SK-N-MC (cell line): ENCODE results near the gene SH3PXD2A.
A peak's percentile ranks its signal among the peaks of the same experiment; 100 is the strongest.

Experiments
- DNase-seq: peaks from one replicate; pipeline ENCODE4 v3.0.0-alpha.2; 2011; ENCODE audit warnings: low read depth, low spot score
- H3K27ac ChIP-seq: fragments of 200-600 bp; sonication (generic); 2 replicates; pipeline ENCODE4 v1.5.1; 2016; ENCODE audit warnings: mixed run types
- H3K36me3 ChIP-seq: fragments of 200-600 bp; sonication (generic); 2 replicates; pipeline ENCODE4 v1.6.1; 2017; ENCODE audit warnings: antibody characterized with exemption, low read length, mixed read lengths; ENCODE audit not compliant: insufficient read depth
- H3K4me3 ChIP-seq: fragments of 200-600 bp; sonication (generic); 2 replicates; pipeline ENCODE4 v1.5.1; 2016
- H3K9ac ChIP-seq: fragments of 200-600 bp; sonication (generic); 2 replicates; pipeline ENCODE4 v1.8.0; 2017; ENCODE audit warnings: mixed run types, mixed read lengths; ENCODE audit not compliant: insufficient read length
- H3K9me3 ChIP-seq: fragments of 200-600 bp; sonication (generic); 2 replicates; pipeline ENCODE4 v1.6.1; 2017; ENCODE audit warnings: low read depth, mild to moderate bottlenecking, antibody characterized with exemption, low read length, moderate library complexity, mixed read lengths
- EZH2 ChIP-seq: fragments of 200-600 bp; sonication (generic); IDR thresholded peaks from one replicate; pipeline ENCODE4 v1.6.1; 2017; ENCODE audit warnings: antibody characterized with exemption
- FOXP2 ChIP-seq: optimal IDR thresholded peaks from 2 replicates; pipeline ENCODE3; 2011; ENCODE audit warnings: mild to moderate bottlenecking, moderate library complexity; ENCODE audit not compliant: insufficient read depth; ENCODE audit errors: extremely low read length, control extremely low read depth
- POLR2AphosphoS5 ChIP-seq: IDR thresholded peaks from 2 replicates; pipeline ENCODE4 v1.6.1; 2012; ENCODE audit warnings: mild to moderate bottlenecking, low read depth, low read length, borderline replicate concordance

The SH3PXD2A gene

GRCh38 chr10:103870516-103870915 lies 15.1 kb upstream of the SH3PXD2A start:
- TF ChIP-seq EZH2 = no peak
- no peak for TF ChIP-seq POLR2AphosphoS5
- no peak for TF ChIP-seq FOXP2
- Histone ChIP-seq H3K9me3 (no peaks in the 10 kb centered on the region), H3K9ac (peak overlapping the region; percentile 55), H3K36me3 (no peaks in the 10 kb centered on the region), H3K4me3 (peak overlapping the region; percentile 47), H3K27ac (peak overlapping the region; percentile 92)
- DNase-seq = peak; percentile 70

GRCh38 chr10:103869336-103869735 lies 14.0 kb upstream of the SH3PXD2A start:
- Histone ChIP-seq H3K9ac (no peak overlapping the region), H3K9me3 (no peaks in the 10 kb centered on the region), H3K4me3 (no peak overlapping the region), H3K36me3 (no peaks in the 10 kb centered on the region), H3K27ac (no peak overlapping the region)
- DNase-seq = no peak
- TF ChIP-seq POLR2AphosphoS5 = no peak
- TF ChIP-seq FOXP2 = no peak
- no peak for TF ChIP-seq EZH2

GRCh38 chr10:103868200-103868599 lies 12.8 kb upstream of the SH3PXD2A start:
- DNase-seq = no peak
- no peaks in the 10 kb centered on the region for H3K9me3 ChIP-seq
- TF ChIP-seq FOXP2 (no peak), POLR2AphosphoS5 (no peak), EZH2 (no peak)
- no peak overlapping the region for H3K9ac ChIP-seq
- no peak overlapping the region for H3K27ac ChIP-seq
- H3K4me3 ChIP-seq = no peak overlapping the region
- H3K36me3 ChIP-seq = no peaks in the 10 kb centered on the region

GRCh38 chr10:103861505-103861904 lies 6.1 kb upstream of the SH3PXD2A start:
- no peak for DNase-seq
- no peak for TF ChIP-seq POLR2AphosphoS5
- TF ChIP-seq EZH2 = no peak
- no peak for TF ChIP-seq FOXP2
- Histone ChIP-seq H3K9me3 (no peaks in the 10 kb centered on the region), H3K27ac (no peak overlapping the region), H3K36me3 (no peaks in the 10 kb centered on the region), H3K9ac (no peak overlapping the region), H3K4me3 (no peak overlapping the region)

GRCh38 chr10:103859161-103860086 lies 4.0 kb upstream of the SH3PXD2A start:
- H3K9ac ChIP-seq = no peak overlapping the region
- peak overlapping the region; percentile 64; the same call in 1 of the 2 replicates for H3K27ac ChIP-seq
- DNase-seq = peak; percentile 34
- H3K4me3 ChIP-seq = no peak overlapping the region; the same call in 1 of the 2 replicates
- no peaks in the 10 kb centered on the region for H3K9me3 ChIP-seq
- TF ChIP-seq EZH2 (no peak), POLR2AphosphoS5 (no peak), FOXP2 (no peak)
- no peaks in the 10 kb centered on the region for H3K36me3 ChIP-seq

DNA sequence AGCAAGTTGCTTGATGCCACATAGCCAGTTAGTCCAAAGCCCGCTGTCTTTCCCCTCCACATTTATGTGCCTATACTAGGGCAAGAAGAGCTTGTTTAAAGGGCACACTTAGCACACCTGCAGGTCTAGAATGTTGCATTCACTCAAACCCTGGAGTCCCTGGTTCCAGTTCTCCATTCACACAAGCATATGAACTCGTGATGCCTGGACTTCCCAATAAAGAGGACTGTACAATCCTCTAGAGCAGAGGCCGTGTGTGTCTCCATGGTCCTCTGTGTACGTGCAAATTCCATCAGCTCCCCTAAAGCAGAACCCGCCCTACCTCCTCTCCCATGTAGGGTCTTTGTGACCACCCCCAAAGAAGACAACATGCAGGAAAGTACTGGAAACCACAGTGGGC lies 3.0 kb upstream of the SH3PXD2A start:
- no peak overlapping the region for H3K9ac ChIP-seq
- H3K36me3 ChIP-seq = no peaks in the 10 kb centered on the region
- TF ChIP-seq FOXP2 = no peak
- no peak for TF ChIP-seq EZH2
- H3K9me3 ChIP-seq = no peaks in the 10 kb centered on the region
- H3K27ac ChIP-seq = no peak overlapping the region; the same call in 1 of the 2 replicates
- no peak for DNase-seq
- no peak overlapping the region for H3K4me3 ChIP-seq

- no peak overlapping the region for H3K9ac ChIP-seq
Observed at GRCh38 chr10:103856797-103857170, 1.4 kb upstream of the SH3PXD2A start.

GRCh38 chr10:103855852-103856796 lies 748 bp upstream of the SH3PXD2A start:
- H3K9me3 ChIP-seq = no peaks in the 10 kb centered on the region
- peak overlapping the region; percentile 81 for H3K4me3 ChIP-seq
- no peaks in the 10 kb centered on the region for H3K36me3 ChIP-seq
- no peak for DNase-seq
- TF ChIP-seq EZH2 (no peak), POLR2AphosphoS5 (no peak), FOXP2 (no peak)
- H3K27ac ChIP-seq = peak overlapping the region; percentile 50; the same call in 1 of the 2 replicates
- H3K9ac ChIP-seq = peak overlapping the region; percentile 59

More at GRCh38 chr10:103856797-103857170, 1.4 kb upstream of the SH3PXD2A start:
- Histone ChIP-seq H3K27ac (peak overlapping the region; percentile 50; the same call in 1 of the 2 replicates), H3K36me3 (no peaks in the 10 kb centered on the region), H3K9me3 (no peaks in the 10 kb centered on the region), H3K4me3 (peak overlapping the region; percentile 81; the same call in 1 of the 2 replicates)
- TF ChIP-seq FOXP2 (no peak), EZH2 (no peak), POLR2AphosphoS5 (no peak)
- DNase-seq = no peak
